H9 (cell line): ENCODE data around the gene RMI2. TPM values are rescaled to one million over a fixed set of nuclear protein-coding genes. Genes with fewer than 3 reads are reported as not detected.

Source experiments
- DNase-seq: peaks from one replicate; pipeline ENCODE4 v3.0.0-alpha.2; 2017
- H2AFZ ChIP-seq: one replicate; pipeline ENCODE4 v1.6.1; 2013; ENCODE audit warnings: mild to moderate bottlenecking, low read length, control low read depth, moderate library complexity
- H2AK5ac ChIP-seq: 2 replicates; pipeline ENCODE4 v1.6.1; 2013; ENCODE audit warnings: low read length, control low read depth, mixed read lengths; ENCODE audit not compliant: insufficient read length
- H2BK120ac ChIP-seq: one replicate; pipeline ENCODE4 v1.6.1; 2013; ENCODE audit warnings: low read depth, mild to moderate bottlenecking, low read length, control low read depth, inconsistent platforms; ENCODE audit not compliant: poor library complexity, severe bottlenecking
- H2BK12ac ChIP-seq: 2 replicates; pipeline ENCODE4 v1.6.1; 2013; ENCODE audit warnings: low read length, control low read depth, mixed read lengths, low read depth; ENCODE audit not compliant: insufficient read length
- H2BK15ac ChIP-seq: 2 replicates; pipeline ENCODE4 v1.6.1; 2013; ENCODE audit warnings: low read depth, low read length, control low read depth
- H2BK20ac ChIP-seq: one replicate; pipeline ENCODE4 v1.6.1; 2013; ENCODE audit warnings: low read depth, mild to moderate bottlenecking, low read length, control low read depth, inconsistent platforms; ENCODE audit not compliant: poor library complexity, severe bottlenecking
- H2BK5ac ChIP-seq: 2 replicates; pipeline ENCODE4 v1.6.1; 2013; ENCODE audit warnings: low read length, control low read depth, mixed read lengths; ENCODE audit not compliant: insufficient read length
- H3K14ac ChIP-seq: 2 replicates; pipeline ENCODE4 v1.6.1; 2013; ENCODE audit warnings: low read length, control low read depth; ENCODE audit not compliant: insufficient read depth
- H3K18ac ChIP-seq: 2 replicates; pipeline ENCODE4 v1.6.1; 2013; ENCODE audit warnings: low read depth, mild to moderate bottlenecking, mixed read lengths, low read length, control low read depth; ENCODE audit not compliant: insufficient read length
- H3K23ac ChIP-seq: 2 replicates; pipeline ENCODE4 v1.6.1; 2013; ENCODE audit warnings: low read length, control low read depth, mixed read lengths, low read depth; ENCODE audit not compliant: insufficient read length
- H3K23me2 ChIP-seq: 2 replicates; pipeline ENCODE4 v1.6.1; 2013; ENCODE audit warnings: low read depth, mild to moderate bottlenecking, mixed read lengths, low read length, control low read depth; ENCODE audit not compliant: insufficient read length, poor library complexity, severe bottlenecking
- H3K27ac ChIP-seq: 2 replicates; pipeline ENCODE4 v1.5.1; 2013; ENCODE audit warnings: low read length, control low read depth, mixed read lengths, low read depth; ENCODE audit not compliant: insufficient read length
- H3K27me3 ChIP-seq: 2 replicates; pipeline ENCODE4 v1.6.1; 2013; ENCODE audit warnings: low read length, control low read depth, inconsistent platforms; ENCODE audit not compliant: insufficient read depth
- H3K4ac ChIP-seq: 2 replicates; pipeline ENCODE4 v1.6.1; 2013; ENCODE audit warnings: low read depth, mild to moderate bottlenecking, control low read depth, inconsistent platforms, low read length, moderate library complexity
- H3K4me1 ChIP-seq: 2 replicates; pipeline ENCODE4 v1.6.1; 2013; ENCODE audit warnings: low read length, control low read depth, inconsistent platforms; ENCODE audit not compliant: insufficient read depth
- H3K4me2 ChIP-seq: 2 replicates; pipeline ENCODE4 v1.6.1; 2013; ENCODE audit warnings: low read length, control low read depth, mixed read lengths; ENCODE audit not compliant: insufficient read length, insufficient read depth
- H3K56ac ChIP-seq: 2 replicates; pipeline ENCODE4 v1.6.1; 2013; ENCODE audit warnings: low read depth, mild to moderate bottlenecking, mixed read lengths, low read length, control low read depth; ENCODE audit not compliant: insufficient read length
- H3K79me1 ChIP-seq: 2 replicates; pipeline ENCODE4 v1.6.1; 2013; ENCODE audit warnings: low read depth, mild to moderate bottlenecking, moderate library complexity, low read length, control low read depth, inconsistent platforms; ENCODE audit not compliant: insufficient read depth, poor library complexity, severe bottlenecking
- H3K79me2 ChIP-seq: 2 replicates; pipeline ENCODE4 v1.6.1; 2013; ENCODE audit warnings: low read length, control low read depth, inconsistent platforms; ENCODE audit not compliant: insufficient read depth
- H3K9ac ChIP-seq: 2 replicates; pipeline ENCODE4 v1.6.1; 2013; ENCODE audit warnings: low read length, control low read depth, mixed read lengths; ENCODE audit not compliant: insufficient read length; ENCODE audit errors: extremely low read depth
- H3K9me3 ChIP-seq: one replicate; pipeline ENCODE4 v1.6.1; 2013; ENCODE audit warnings: low read depth, low read length, inconsistent platforms; ENCODE audit not compliant: control insufficient read depth
- H3T11ph ChIP-seq: one replicate; pipeline ENCODE4 v1.6.1; 2013; ENCODE audit warnings: mild to moderate bottlenecking, low read length, control low read depth, inconsistent platforms
- H4K20me1 ChIP-seq: one replicate; pipeline ENCODE4 v1.6.1; 2013; ENCODE audit not compliant: control insufficient read depth, insufficient read length, insufficient read depth
- H4K5ac ChIP-seq: 2 replicates; pipeline ENCODE4 v1.6.1; 2013; ENCODE audit warnings: low read depth, mild to moderate bottlenecking, mixed read lengths, low read length, control low read depth; ENCODE audit not compliant: insufficient read length
- H4K8ac ChIP-seq: replicated peaks from 2 replicates; pipeline ENCODE4 v1.6.1; 2013; ENCODE audit warnings: low read length, control low read depth, mixed read lengths, low read depth; ENCODE audit not compliant: insufficient read length
- H4K91ac ChIP-seq: 2 replicates; pipeline ENCODE4 v1.6.1; 2013; ENCODE audit warnings: low read depth, mild to moderate bottlenecking, moderate library complexity, mixed read lengths, low read length, control low read depth; ENCODE audit not compliant: insufficient read length
- H3K27ac Mint-ChIP-seq, 3 experiments: 2 replicates in 2 of 3; 3 replicates in 1 of 3; pipeline ENCODE4 v1.8.0; 2020 to 2021; ENCODE audit warnings: mixed read lengths in 3 of 3, mild to moderate bottlenecking in 1 of 3, moderate library complexity in 1 of 3
- H3K27me3 Mint-ChIP-seq: 2 replicates; pipeline ENCODE4 v1.8.0; 2021; ENCODE audit warnings: low read depth, mild to moderate bottlenecking, moderate library complexity, mixed read lengths
- H3K36me3 Mint-ChIP-seq, 3 experiments: 2 replicates in 2 of 3; 3 replicates in 1 of 3; pipeline ENCODE4 v1.8.0; 2020 to 2021; ENCODE audit warnings: low read depth in 3 of 3, mixed read lengths in 3 of 3; ENCODE audit not compliant: insufficient read depth in 1 of 3
- H3K4me1 Mint-ChIP-seq, 2 experiments: 2 replicates each; pipeline ENCODE4 v1.8.0; 2020; ENCODE audit warnings: mixed read lengths in 2 of 2
- H3K4me3 Mint-ChIP-seq, 2 experiments: 2 replicates in 1 of 2; 3 replicates in 1 of 2; pipeline ENCODE4 v1.8.0; 2020 to 2021; ENCODE audit warnings: mild to moderate bottlenecking in 2 of 2, mixed read lengths in 2 of 2, moderate library complexity in 1 of 2
- H3K9me3 Mint-ChIP-seq, 2 experiments: 2 replicates in 1 of 2; 3 replicates in 1 of 2; pipeline ENCODE4 v1.8.0; 2020; ENCODE audit warnings: mild to moderate bottlenecking in 2 of 2, mixed read lengths in 2 of 2, moderate library complexity in 1 of 2
- CTCF ChIP-seq: fragments of 200-600 bp; sonication (generic); conservative IDR thresholded peaks from 3 replicates; pipeline ENCODE4 v1.8.0; 2021; ENCODE audit warnings: antibody characterized with exemption, mild to moderate bottlenecking
- WGBS: extraction: QIAGEN DNeasy Blood & Tissue Kit; methylation state at CpG from one replicate; pipeline ENCODE4 v1.1.7; 2013; ENCODE audit warnings: missing lambda C conversion rate, low lambda C conversion rate, mixed read lengths; ENCODE audit not compliant: insufficient read length; ENCODE audit errors: extremely low coverage; 5-methylcytosine and 5-hydroxymethylcytosine counted together
- total RNA-seq: library from RNA; stranded (reverse); gene quantifications from 2 replicates; pipeline ENCODE4 v1.2.1, GENCODE V29; 2021

RMI2 gene
- total RNA-seq, 1 experiment from 2014 or later: 57.6 TPM

DNA sequence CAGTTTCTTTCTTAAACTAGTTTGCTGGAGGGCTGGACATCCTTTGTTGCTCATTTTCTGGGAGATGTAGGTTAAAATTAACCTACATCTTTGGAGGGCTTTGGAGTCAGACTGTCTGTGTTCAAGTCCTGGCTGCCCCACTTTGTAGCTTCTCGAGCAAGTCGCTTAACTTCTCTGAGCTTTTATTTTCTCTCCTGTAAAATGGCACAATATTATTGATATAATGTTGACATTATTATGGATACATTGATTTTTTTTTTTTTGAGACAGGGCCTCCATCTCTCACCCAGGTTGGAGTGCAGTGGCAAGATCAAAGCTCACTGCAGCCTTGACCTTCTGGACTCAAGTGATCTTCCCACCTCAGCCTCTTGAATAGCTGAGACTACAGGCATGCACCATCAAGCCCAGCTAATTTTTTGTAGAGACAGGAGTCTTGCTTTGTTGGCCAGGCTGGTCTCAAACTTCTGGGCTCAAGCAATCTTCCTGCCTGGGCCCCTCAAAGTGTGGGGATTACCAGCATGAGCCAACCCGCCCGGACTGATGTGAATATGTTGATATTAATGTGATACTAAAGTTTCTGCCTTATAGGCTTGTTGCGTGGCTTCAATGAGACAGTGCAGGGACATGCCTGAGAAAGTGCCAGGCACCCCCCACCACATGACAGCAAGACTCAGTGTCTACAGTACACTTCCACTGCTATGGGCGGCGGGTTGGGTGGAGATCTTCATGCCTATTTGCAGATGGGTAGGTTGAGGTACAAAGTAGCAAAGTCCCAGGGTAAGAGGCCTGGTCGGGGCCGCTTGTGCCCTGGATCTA is 31.6 kb upstream of the RMI2 start:
- no peaks in the 10 kb centered on the region for H3K79me1 ChIP-seq
- Mint-ChIP-seq H3K36me3 (peaks cover 3 to 4% (median 3%) of the 10 kb centered on the region in 3 experiments; a peak in 4 of 7 replicates), H3K4me1 (peaks cover 49 to 52% of the 10 kb centered on the region in 2 experiments), H3K27ac (peak overlapping the region; percentile 59 to 98 (median 86)), H3K4me3 (peak overlapping the region in 1 of 2 experiments; percentile 60; a peak in 2 of 5 replicates), H3K9me3 (peaks cover 0 to 2% of the 10 kb centered on the region in 2 experiments; a peak in 2 of 5 replicates), H3K27me3 (no peaks in the 10 kb centered on the region)
- TF ChIP-seq CTCF: no peak
- H4K5ac ChIP-seq: no peak overlapping the region
- no peak overlapping the region for H3K4ac ChIP-seq
- no peaks in the 10 kb centered on the region for H3K79me2 ChIP-seq
- H4K91ac ChIP-seq: no peak overlapping the region
- H3K56ac ChIP-seq: no peak overlapping the region
- no peak overlapping the region for H2BK120ac ChIP-seq
- H3K9ac ChIP-seq: no peak overlapping the region
- no peak overlapping the region for H2AFZ ChIP-seq
- no peak overlapping the region for H2BK12ac ChIP-seq
- peak overlapping the region; percentile 96 for H3K27ac ChIP-seq
- no peaks in the 10 kb centered on the region for H3K9me3 ChIP-seq
- H2BK5ac ChIP-seq: no peak overlapping the region
- H3K4me1 ChIP-seq: peaks cover 6% of the 10 kb centered on the region; the same call in 1 of the 2 replicates
- no CpG with 5 or more reads among the region's 9 CpGs for WGBS
- no peak overlapping the region; the same call in 1 of the 2 replicates for H3K14ac ChIP-seq
- peak overlapping the region; percentile 63 for H3K4me2 ChIP-seq
- H3T11ph ChIP-seq: no peak overlapping the region
- H4K20me1 ChIP-seq: no peaks in the 10 kb centered on the region
- no peaks in the 10 kb centered on the region for H3K23me2 ChIP-seq
- no peak overlapping the region for H2AK5ac ChIP-seq
- no peak overlapping the region for H2BK15ac ChIP-seq
- H3K23ac ChIP-seq: no peak overlapping the region
- no peaks in the 10 kb centered on the region for H3K27me3 ChIP-seq
- no peak for DNase-seq
- no peak overlapping the region for H4K8ac ChIP-seq
- H3K18ac ChIP-seq: no peak overlapping the region
- H2BK20ac ChIP-seq: no peak overlapping the region
